HepG2 (cell line): ENCODE results near the gene RPL34. TPM values are rescaled to one million over a fixed set of nuclear protein-coding genes. Genes with fewer than 3 reads are reported as not detected.

Experiments
- ATAC-seq: fragments of 200-7000 bp; cut with Tn5 transposase; 3 replicates; pipeline ENCODE4 v1.9.1; 2020; ENCODE audit warnings: mild to moderate bottlenecking, moderate library complexity
- BruUV-seq: library from RNA; stranded (reverse); fragments of 400-500 nt; replicated peaks from 2 replicates; lab custom pipeline; 2021; lab: Mats Ljungman, UMichigan
- CTCF ChIA-PET: fragments of 300-600 bp; formaldehyde crosslinking; extraction: SDS; loops from one replicate; lab custom pipeline; 2021; ENCODE audit warnings: low total read pairs, inconsistent platforms, low intra/inter-chr PET ratio; lab: Yijun Ruan, JAX
- POLR2A ChIA-PET: fragments of 350-600 bp; sonication (Branson Sonifier 250); formaldehyde crosslinking; loops from one replicate; lab custom pipeline; 2020; ENCODE audit warnings: antibody characterized with exemption, inconsistent platforms; lab: Yijun Ruan, JAX
- DNase-seq: peaks from one replicate; pipeline ENCODE4 v3.0.0-alpha.2; 2015; ENCODE audit warnings: low spot score
- FAIRE-seq: peaks from 3 replicates; lab custom pipeline; 2011; peaks lifted over from hg19 to GRCh38; lab: Jason Lieb, UNC
- H2AFZ ChIP-seq: one replicate; pipeline ENCODE4 v1.6.1; 2011; ENCODE audit warnings: low read length, inconsistent platforms
- H3K27ac ChIP-seq: fragments of 300-600 bp; 3 replicates; pipeline ENCODE4 v1.8.0; 2011; ENCODE audit warnings: mixed run types, mild to moderate bottlenecking, mixed read lengths, low read length, inconsistent platforms; ENCODE audit not compliant: insufficient read depth; ENCODE audit errors: extremely low read length
- H3K27me3 ChIP-seq, 2 experiments: fragments of 200-600 bp in 1 of 2; 2 replicates in 1 of 2; 3 replicates in 1 of 2; pipeline versions ENCODE4 v1.6.0 to v1.8.0; 2011; ENCODE audit warnings: low read length in 2 of 2, mild to moderate bottlenecking in 2 of 2, moderate library complexity in 2 of 2, inconsistent platforms in 1 of 2; ENCODE audit not compliant: insufficient read depth in 2 of 2, control insufficient read depth in 1 of 2
- H3K36me3 ChIP-seq, 2 experiments: fragments of 200-600 bp in 1 of 2; replicated peaks in 1 of 2; 2 replicates in 1 of 2; 3 replicates in 1 of 2; pipeline versions ENCODE4 v1.5.1 to v1.8.0; 2011; ENCODE audit warnings: low read length in 2 of 2, inconsistent platforms in 1 of 2; ENCODE audit not compliant: insufficient read depth in 2 of 2, control insufficient read depth in 1 of 2
- H3K4me1 ChIP-seq: 2 replicates; pipeline ENCODE4 v1.5.1; 2012; ENCODE audit warnings: low read length, inconsistent platforms; ENCODE audit not compliant: insufficient read depth
- H3K4me2 ChIP-seq: 2 replicates; pipeline ENCODE4 v1.6.0; 2011; ENCODE audit warnings: low read depth, low read length, inconsistent platforms
- H3K4me3 ChIP-seq, 3 experiments: fragments of 200-600 bp in 1 of 3; sonication (generic), shearing (Covaris generic) in 1 of 3; replicated peaks in 1 of 3; 2 replicates each; pipeline ENCODE4 v1.5.1; 2011 to 2016; ENCODE audit warnings: low read length in 3 of 3, inconsistent platforms in 2 of 3, low read depth in 2 of 3, mild to moderate bottlenecking in 2 of 3, control low read depth in 1 of 3, mixed read lengths in 1 of 3; ENCODE audit not compliant: insufficient read depth in 1 of 3
- H3K79me2 ChIP-seq: one replicate; pipeline ENCODE4 v1.6.1; 2011; ENCODE audit warnings: low read length, inconsistent platforms; ENCODE audit not compliant: insufficient read depth
- H3K9ac ChIP-seq: 2 replicates; pipeline ENCODE4 v1.6.0; 2011; ENCODE audit warnings: mild to moderate bottlenecking, low read depth, low read length, inconsistent platforms; ENCODE audit not compliant: insufficient read depth
- H3K9me3 ChIP-seq: 2 replicates; pipeline ENCODE4 v1.5.1; 2012; ENCODE audit warnings: mild to moderate bottlenecking, low read length
- H4K20me1 ChIP-seq: 2 replicates; pipeline ENCODE4 v1.6.0; 2011; ENCODE audit warnings: inconsistent platforms, mild to moderate bottlenecking, low read length, moderate library complexity; ENCODE audit not compliant: insufficient read depth
- ERF ChIP-seq: IDR thresholded peaks from 2 replicates; pipeline ENCODE4 v1.6.1; 2018; ENCODE audit warnings: missing biosample characterization, missing genetic modification reagents
- MED13 ChIP-seq: sonication (generic); formaldehyde crosslinking; IDR thresholded peaks from 2 replicates; pipeline ENCODE4 v1.5.0; 2020; ENCODE audit warnings: missing genetic modification reagents
- NFATC3 ChIP-seq: sonication (generic); formaldehyde crosslinking; IDR thresholded peaks from 2 replicates; pipeline ENCODE4 v1.5.1; 2020; ENCODE audit warnings: mild to moderate bottlenecking, missing genetic modification reagents
- POLR2A ChIP-seq, 2 experiments: IDR thresholded peaks; 2 replicates each; pipeline ENCODE4 v1.6.1; 2011; ENCODE audit warnings: low read depth in 2 of 2, low read length in 2 of 2, mild to moderate bottlenecking in 1 of 2, moderate library complexity in 1 of 2; ENCODE audit not compliant: insufficient read depth in 1 of 2
- RBFOX2 ChIP-seq: fragments of 200-400 bp; formaldehyde crosslinking; IDR thresholded peaks from 2 replicates; pipeline ENCODE4 v1.6.1; 2017; ENCODE audit warnings: low read depth, mild to moderate bottlenecking, low read length
- REL ChIP-seq: sonication (generic); formaldehyde crosslinking; conservative IDR thresholded peaks from 2 replicates; pipeline ENCODE4 v1.8.0; 2022; ENCODE audit warnings: mild to moderate bottlenecking, missing genetic modification reagents, moderate library complexity
- RORA ChIP-seq: sonication (generic); formaldehyde crosslinking; IDR thresholded peaks from 2 replicates; pipeline ENCODE4 v1.5.0; 2020; ENCODE audit warnings: mild to moderate bottlenecking, missing genetic modification reagents, moderate library complexity
- SAFB2 ChIP-seq: sonication (generic); formaldehyde crosslinking; IDR thresholded peaks from 2 replicates; pipeline ENCODE4 v1.5.1; 2020; ENCODE audit warnings: missing genetic modification reagents, low read depth, mild to moderate bottlenecking, borderline replicate concordance
- SMAD1 ChIP-seq: sonication (generic); formaldehyde crosslinking; IDR thresholded peaks from 2 replicates; pipeline ENCODE4 v1.4.0; 2020; ENCODE audit warnings: missing genetic modification reagents, low read depth, mild to moderate bottlenecking, borderline replicate concordance
- SOX5 ChIP-seq: IDR thresholded peaks from 2 replicates; pipeline ENCODE4 v1.6.1; 2016; ENCODE audit warnings: borderline replicate concordance
- ZBTB20 ChIP-seq: sonication (generic); formaldehyde crosslinking; IDR thresholded peaks from 2 replicates; pipeline ENCODE4 v1.8.1; 2023; ENCODE audit warnings: missing genetic modification reagents, low read depth, mild to moderate bottlenecking, borderline replicate concordance
- ZC3H13 ChIP-seq: sonication (generic); formaldehyde crosslinking; IDR thresholded peaks from 2 replicates; pipeline ENCODE4 v1.8.1; 2023; ENCODE audit warnings: mild to moderate bottlenecking, missing genetic modification reagents, moderate library complexity
- WGBS: methylation state at CpG from one replicate; pipeline ENCODE4 v1.1.6; 2017; ENCODE audit warnings: low lambda C conversion rate; 5-methylcytosine and 5-hydroxymethylcytosine counted together
- in situ Hi-C: cut with HindIII; loops from 2 replicates; pipeline ENCODE4 v1.10.0; 2017; ENCODE audit warnings: low pct_unique_long_range_greater_than_20kb; ENCODE audit not compliant: extremely low pct_ligation_motif_present
- intact Hi-C: fragments of 100-400 bp; cut with micrococcal nuclease; formaldehyde crosslinking; loops from one replicate; pipeline ENCODE4 v1.10.0; 2022; ENCODE audit not compliant: unreplicated experiment
- polyA plus RNA-seq, 8 experiments: library from polyadenylated mRNA; depleted of rRNA in 3 of 8; stranded (reverse) in 7 of 8; unstranded in 1 of 8; fragments of >200 nt; fragmentation: Illumina TruSeq in 4 of 8; extraction: Trizol in 4 of 8; gene quantifications; 2 replicates each; pipeline versions ENCODE4 v1.2.1 to v1.2.3, GENCODE V29; 2011 to 2016; ENCODE audit warnings: low read depth in 4 of 8, missing spikeins in 1 of 8, mixed read lengths in 1 of 8; ENCODE audit not compliant: insufficient read depth in 1 of 8
- total RNA-seq, 5 experiments: library from RNA; depleted of rRNA; stranded (reverse); fragments of >200 nt; fragmentation: Illumina TruSeq; extraction: Trizol; gene quantifications; 2 replicates each; pipeline ENCODE4 v1.2.3, GENCODE V29; 2016; ENCODE audit warnings: low read depth in 1 of 5
- TF ChIP-seq, protein P1 (sequence below): sonication (generic); formaldehyde crosslinking; IDR thresholded peaks from 2 replicates; pipeline ENCODE4 v1.4.0; 2020; ENCODE audit warnings: missing genetic modification reagents

Gene RPL34
- total and polyA plus RNA-seq, 2 of the 13 experiments (the other 11 are each of a cell fraction or from before 2014, with no cell fraction given) = 2,235 to 3,985 TPM

DNA sequence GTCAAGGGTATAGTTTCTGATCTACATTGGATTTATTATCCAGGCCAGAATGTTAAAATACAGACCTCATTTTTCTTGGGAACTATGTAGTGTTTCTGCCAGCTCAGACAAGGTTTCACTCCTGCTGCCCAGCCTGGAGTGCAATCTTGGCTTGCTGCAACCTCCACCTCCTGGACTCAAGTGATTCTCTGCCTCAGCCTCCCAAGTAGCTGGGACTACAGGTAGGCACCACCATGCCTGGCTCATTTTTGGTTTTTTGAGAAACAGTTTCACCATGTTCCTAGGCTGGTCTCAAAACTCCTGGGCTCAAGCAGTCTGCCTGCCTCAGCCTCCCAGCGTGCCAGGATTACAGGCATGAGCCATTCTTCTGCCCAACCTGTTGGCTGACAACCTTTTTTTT lies 5.7 kb downstream of the RPL34 start:
- ATAC-seq (no peak), FAIRE-seq (no peak), DNase-seq (no peak)
- BruUV-seq = no TSS peak
- POLR2A ChIA-PET = interaction anchor here (0.6 to 2.1 kb wide), 3 partner anchors 10 to 33 kb away, joined by 3 to 9 read pairs (median 6); partner anchors contain the start of gene OSTC
- TF ChIP-seq ERF (CRISPR knock-in tag) (no peak), ZC3H13 (no peak), SAFB2 (no peak), MED13 (CRISPR knock-in tag) (no peak), POLR2A (IDR thresholded peaks at IDR 0.05; ENCODE audit: insufficient read depth in 1 of 2, low read depth in 2 of 2, low read length in 2 of 2) (peak; percentile 26 to 44; a peak in 2 of 4 replicates), REL (CRISPR knock-in tag) (no peak), RORA (no peak), SOX5 (no peak), ZBTB20 (CRISPR knock-in tag) (no peak), SMAD1 (CRISPR knock-in tag) (no peak), NFATC3 (CRISPR knock-in tag) (no peak), RBFOX2 (peak; percentile 56)
- TF ChIP-seq, protein P1, sequence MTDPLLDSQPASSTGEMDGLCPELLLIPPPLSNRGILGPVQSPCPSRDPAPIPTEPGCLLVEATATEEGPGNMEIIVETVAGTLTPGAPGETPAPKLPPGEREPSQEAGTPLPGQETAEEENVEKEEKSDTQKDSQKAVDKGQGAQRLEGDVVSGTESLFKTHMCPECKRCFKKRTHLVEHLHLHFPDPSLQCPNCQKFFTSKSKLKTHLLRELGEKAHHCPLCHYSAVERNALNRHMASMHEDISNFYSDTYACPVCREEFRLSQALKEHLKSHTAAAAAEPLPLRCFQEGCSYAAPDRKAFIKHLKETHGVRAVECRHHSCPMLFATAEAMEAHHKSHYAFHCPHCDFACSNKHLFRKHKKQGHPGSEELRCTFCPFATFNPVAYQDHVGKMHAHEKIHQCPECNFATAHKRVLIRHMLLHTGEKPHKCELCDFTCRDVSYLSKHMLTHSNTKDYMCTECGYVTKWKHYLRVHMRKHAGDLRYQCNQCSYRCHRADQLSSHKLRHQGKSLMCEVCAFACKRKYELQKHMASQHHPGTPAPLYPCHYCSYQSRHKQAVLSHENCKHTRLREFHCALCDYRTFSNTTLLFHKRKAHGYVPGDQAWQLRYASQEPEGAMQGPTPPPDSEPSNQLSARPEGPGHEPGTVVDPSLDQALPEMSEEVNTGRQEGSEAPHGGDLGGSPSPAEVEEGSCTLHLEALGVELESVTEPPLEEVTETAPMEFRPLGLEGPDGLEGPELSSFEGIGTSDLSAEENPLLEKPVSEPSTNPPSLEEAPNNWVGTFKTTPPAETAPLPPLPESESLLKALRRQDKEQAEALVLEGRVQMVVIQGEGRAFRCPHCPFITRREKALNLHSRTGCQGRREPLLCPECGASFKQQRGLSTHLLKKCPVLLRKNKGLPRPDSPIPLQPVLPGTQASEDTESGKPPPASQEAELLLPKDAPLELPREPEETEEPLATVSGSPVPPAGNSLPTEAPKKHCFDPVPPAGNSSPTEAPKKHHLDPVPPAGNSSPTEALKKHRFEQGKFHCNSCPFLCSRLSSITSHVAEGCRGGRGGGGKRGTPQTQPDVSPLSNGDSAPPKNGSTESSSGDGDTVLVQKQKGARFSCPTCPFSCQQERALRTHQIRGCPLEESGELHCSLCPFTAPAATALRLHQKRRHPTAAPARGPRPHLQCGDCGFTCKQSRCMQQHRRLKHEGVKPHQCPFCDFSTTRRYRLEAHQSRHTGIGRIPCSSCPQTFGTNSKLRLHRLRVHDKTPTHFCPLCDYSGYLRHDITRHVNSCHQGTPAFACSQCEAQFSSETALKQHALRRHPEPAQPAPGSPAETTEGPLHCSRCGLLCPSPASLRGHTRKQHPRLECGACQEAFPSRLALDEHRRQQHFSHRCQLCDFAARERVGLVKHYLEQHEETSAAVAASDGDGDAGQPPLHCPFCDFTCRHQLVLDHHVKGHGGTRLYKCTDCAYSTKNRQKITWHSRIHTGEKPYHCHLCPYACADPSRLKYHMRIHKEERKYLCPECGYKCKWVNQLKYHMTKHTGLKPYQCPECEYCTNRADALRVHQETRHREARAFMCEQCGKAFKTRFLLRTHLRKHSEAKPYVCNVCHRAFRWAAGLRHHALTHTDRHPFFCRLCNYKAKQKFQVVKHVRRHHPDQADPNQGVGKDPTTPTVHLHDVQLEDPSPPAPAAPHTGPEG = no peak
- H4K20me1 ChIP-seq = peaks cover 49% of the 10 kb centered on the region
- H3K9me3 ChIP-seq = no peaks in the 10 kb centered on the region
- no peak overlapping the region for H2AFZ ChIP-seq
- H3K27ac ChIP-seq = no peak overlapping the region
- no peak overlapping the region for H3K9ac ChIP-seq
- in situ Hi-C loops = no loop called here
- intact Hi-C loops = no loop called here
- WGBS = 100% methylated on average over 1 of the region's 1 CpG
- H3K36me3 ChIP-seq = peaks cover 19 to 72% of the 10 kb centered on the region in 2 experiments
- no peak overlapping the region for H3K4me3 ChIP-seq
- CTCF ChIA-PET = no interaction called here
- H3K4me2 ChIP-seq = no peak overlapping the region
- H3K27me3 ChIP-seq = no peaks in the 10 kb centered on the region; a peak in 1 of 5 replicates
- H3K4me1 ChIP-seq = peaks cover 33% of the 10 kb centered on the region
- peaks cover 37% of the 10 kb centered on the region for H3K79me2 ChIP-seq
